ENCODE results near the gene RNASE8. TPM values are rescaled to one million over a fixed set of nuclear protein-coding genes. Genes with fewer than 3 reads are reported as not detected.
"Not testable (repeated sequence)": the region's sequence is repeated elsewhere in the genome, so short reads cannot be mapped to it uniquely, and the experiment has no call there.

Gene RNASE8, protein sequence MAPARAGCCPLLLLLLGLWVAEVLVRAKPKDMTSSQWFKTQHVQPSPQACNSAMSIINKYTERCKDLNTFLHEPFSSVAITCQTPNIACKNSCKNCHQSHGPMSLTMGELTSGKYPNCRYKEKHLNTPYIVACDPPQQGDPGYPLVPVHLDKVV
- total RNA-seq (2014; rRNA removed): not detected in 2 replicates
- Bru-seq, nascent RNA: not detected
- not detected for BruChase-seq, experiment 1, labeled RNA remaining after a 6-hour chase
- not detected for BruChase-seq, experiment 2, labeled RNA remaining after a 2-hour chase
- long read RNA-seq: 0 reads

- BruUV-seq (replicated peaks): no TSS peak
These were observed at the start of gene RNASE8 for GRCh38 chr14:21057803-21058675. Gene RNASE8 (plus strand): TSS chr14:21057822. CDS start chr14:21057893, 71 bp downstream.

GRCh38 chr14:21009721-21010120 lies 47.9 kb upstream of the RNASE8 start:
- H3K9me2 ChIP-seq (replicated peaks; ENCODE audit: low read length); H3K79me2 ChIP-seq (ENCODE audit: low read length); BruUV-seq (replicated peaks); H3K36me3 ChIP-seq (ENCODE audit: low read depth, low read length); H3K4me1 ChIP-seq (ENCODE audit: insufficient read depth, low read length); H4K20me1 ChIP-seq (ENCODE audit: low read length); intact Hi-C loops (cut with micrococcal nuclease); DNase-seq; H3K4me2 ChIP-seq (ENCODE audit: low read length); ATAC-seq; H2AFZ ChIP-seq (ENCODE audit: low read length); POLR2A ChIA-PET (ENCODE audit: unreplicated experiment); H3K9ac ChIP-seq (ENCODE audit: low read length); H3F3A ChIP-seq (ENCODE audit: low read length, unreplicated experiment); H3K27ac ChIP-seq (ENCODE audit: low read length); H3K4me3 ChIP-seq (ENCODE audit: low read length); H3K9me3 ChIP-seq (ENCODE audit: low read length): not testable (repeated sequence)
- CTCF ChIA-PET: interaction anchor here (0.6 kb wide), 1 partner anchor 35 kb away, joined by 4 read pairs; no protein-coding TSS in a partner anchor
- H3K27me3 ChIP-seq (ENCODE audit: low read length): peaks cover 24% of the 10 kb centered on the region

More at GRCh38 chr14:21057803-21058675, at the start of gene RNASE8:
- no peak for TF ChIP-seq EZH2 (IDR thresholded peaks at IDR 0.05; ENCODE audit: low read length, unreplicated experiment)
- TF ChIP-seq EZH2phosphoT487 (IDR thresholded peaks at IDR 0.05; ENCODE audit: borderline replicate concordance, low read length): no peak
- TF ChIP-seq, protein P1, sequence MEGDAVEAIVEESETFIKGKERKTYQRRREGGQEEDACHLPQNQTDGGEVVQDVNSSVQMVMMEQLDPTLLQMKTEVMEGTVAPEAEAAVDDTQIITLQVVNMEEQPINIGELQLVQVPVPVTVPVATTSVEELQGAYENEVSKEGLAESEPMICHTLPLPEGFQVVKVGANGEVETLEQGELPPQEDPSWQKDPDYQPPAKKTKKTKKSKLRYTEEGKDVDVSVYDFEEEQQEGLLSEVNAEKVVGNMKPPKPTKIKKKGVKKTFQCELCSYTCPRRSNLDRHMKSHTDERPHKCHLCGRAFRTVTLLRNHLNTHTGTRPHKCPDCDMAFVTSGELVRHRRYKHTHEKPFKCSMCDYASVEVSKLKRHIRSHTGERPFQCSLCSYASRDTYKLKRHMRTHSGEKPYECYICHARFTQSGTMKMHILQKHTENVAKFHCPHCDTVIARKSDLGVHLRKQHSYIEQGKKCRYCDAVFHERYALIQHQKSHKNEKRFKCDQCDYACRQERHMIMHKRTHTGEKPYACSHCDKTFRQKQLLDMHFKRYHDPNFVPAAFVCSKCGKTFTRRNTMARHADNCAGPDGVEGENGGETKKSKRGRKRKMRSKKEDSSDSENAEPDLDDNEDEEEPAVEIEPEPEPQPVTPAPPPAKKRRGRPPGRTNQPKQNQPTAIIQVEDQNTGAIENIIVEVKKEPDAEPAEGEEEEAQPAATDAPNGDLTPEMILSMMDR (conservative IDR thresholded peaks at IDR 0.05; ENCODE audit: low read depth, low read length): no peak
- H3K9ac ChIP-seq (ENCODE audit: low read length): no peak within 1 kb of the TSS
- peaks cover 33% of the 10 kb centered on the region for H3K27me3 ChIP-seq (ENCODE audit: low read length)
- no peaks in the 10 kb centered on the region for H3F3A ChIP-seq (ENCODE audit: low read length, unreplicated experiment)
- no peaks in the 10 kb centered on the region for H3K79me2 ChIP-seq (ENCODE audit: low read length)
- no peaks in the 10 kb centered on the region for H3K9me3 ChIP-seq (ENCODE audit: low read length)
- H3K36me3 ChIP-seq (ENCODE audit: low read depth, low read length): no peaks in the 10 kb centered on the region
- DNase-seq (no peak), ATAC-seq (no peak)
- no peak within 1 kb of the TSS for H3K4me2 ChIP-seq (ENCODE audit: low read length)
- no peaks in the 10 kb centered on the region for H3K4me1 ChIP-seq (ENCODE audit: insufficient read depth, low read length)
- H3K4me3 ChIP-seq (ENCODE audit: low read length): no peak within 1 kb of the TSS
- no peak within 1 kb of the TSS for H2AFZ ChIP-seq (ENCODE audit: low read length)
- ChIA-PET POLR2A (ENCODE audit: unreplicated experiment) (no interaction called here), CTCF (no interaction called here)
- intact Hi-C loops (cut with micrococcal nuclease): no loop called here
- no peak within 1 kb of the TSS for H3K27ac ChIP-seq (ENCODE audit: low read length)
- H4K20me1 ChIP-seq (ENCODE audit: low read length): no peaks in the 10 kb centered on the region
- no peaks in the 10 kb centered on the region for H3K9me2 ChIP-seq (replicated peaks; ENCODE audit: low read length)

DNA sequence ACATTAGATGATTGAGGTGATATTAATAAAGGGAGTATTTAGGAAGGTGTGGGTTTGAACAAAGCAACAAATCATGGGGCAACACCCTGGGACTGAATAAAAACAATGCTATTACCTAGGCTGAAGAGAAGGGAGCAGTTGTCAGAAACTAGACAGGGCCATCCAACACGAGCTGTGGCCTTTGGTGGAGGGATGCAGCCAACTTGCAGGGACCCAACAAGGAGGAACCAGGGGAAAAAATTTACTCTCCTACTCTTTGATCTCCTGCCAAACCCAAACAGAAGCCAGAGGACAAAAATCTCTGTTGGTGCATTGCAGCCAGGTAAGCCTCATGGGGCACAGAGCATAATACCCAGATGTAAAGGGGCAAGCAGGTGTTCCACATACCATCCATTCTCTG lies 46.5 kb upstream of the RNASE8 start:
- peaks cover 24% of the 10 kb centered on the region for H3K27me3 ChIP-seq (ENCODE audit: low read length)
- no peak overlapping the region for H2AFZ ChIP-seq (ENCODE audit: low read length)
- CTCF ChIA-PET: interaction anchor here (0.6 kb wide), 1 partner anchor 39 kb away, joined by 3 read pairs; no protein-coding TSS in a partner anchor
- no peak overlapping the region for H3K27ac ChIP-seq (ENCODE audit: low read length)
- no peaks in the 10 kb centered on the region for H4K20me1 ChIP-seq (ENCODE audit: low read length)
- H3K9me3 ChIP-seq (ENCODE audit: low read length): no peaks in the 10 kb centered on the region
- H3K9me2 ChIP-seq (replicated peaks; ENCODE audit: low read length): no peaks in the 10 kb centered on the region
- no peak overlapping the region for H3K4me3 ChIP-seq (ENCODE audit: low read length)
- H3K36me3 ChIP-seq (ENCODE audit: low read depth, low read length): no peaks in the 10 kb centered on the region
- DNase-seq (no peak), ATAC-seq (no peak)
- no peak overlapping the region for H3K9ac ChIP-seq (ENCODE audit: low read length)
- H3K4me1 ChIP-seq (ENCODE audit: insufficient read depth, low read length): no peaks in the 10 kb centered on the region
- no peaks in the 10 kb centered on the region for H3K79me2 ChIP-seq (ENCODE audit: low read length)
- no peaks in the 10 kb centered on the region for H3F3A ChIP-seq (ENCODE audit: low read length, unreplicated experiment)
- TF ChIP-seq EZH2 (IDR thresholded peaks at IDR 0.05; ENCODE audit: low read length, unreplicated experiment): no peak
- no peak for TF ChIP-seq EZH2phosphoT487 (IDR thresholded peaks at IDR 0.05; ENCODE audit: borderline replicate concordance, low read length)
- TF ChIP-seq, protein P1 (conservative IDR thresholded peaks at IDR 0.05; ENCODE audit: low read depth, low read length): no peak
- BruUV-seq (replicated peaks): no TSS peak
- POLR2A ChIA-PET (ENCODE audit: unreplicated experiment): no interaction called here
- intact Hi-C loops (cut with micrococcal nuclease): no loop called here
- no peak overlapping the region for H3K4me2 ChIP-seq (ENCODE audit: low read length)

Measured in PC-3 (cell line).